Liver (tissue), 3 donors: ENCODE data around the gene LRP10.

Experiments
- EGR1 ChIP-seq, 2 donors: IDR thresholded peaks; 2 replicates each; pipeline ENCODE4 v1.6.1; 2016 to 2018; ENCODE audit warnings: antibody characterized with exemption in 2 of 2, low read depth in 2 of 2
- GABPA ChIP-seq, 2 donors: IDR thresholded peaks in 1 of 2; conservative IDR thresholded peaks in 1 of 2; 2 replicates each; pipeline ENCODE4 v1.6.1; 2016; ENCODE audit warnings: antibody characterized with exemption in 2 of 2, mild to moderate bottlenecking in 1 of 2, moderate library complexity in 1 of 2
- JUND ChIP-seq, 2 donors: IDR thresholded peaks; 2 replicates each; pipeline ENCODE4 v1.6.1; 2016; ENCODE audit warnings: antibody characterized with exemption in 2 of 2
- MAX ChIP-seq: IDR thresholded peaks from 2 replicates; pipeline ENCODE4 v1.6.1; 2016; ENCODE audit warnings: antibody characterized with exemption
- NR2F2 ChIP-seq: IDR thresholded peaks from 2 replicates; pipeline ENCODE4 v1.6.1; 2016; ENCODE audit warnings: antibody characterized with exemption
- RAD21 ChIP-seq, 2 donors: IDR thresholded peaks; 2 replicates each; pipeline ENCODE4 v1.6.1; 2016; ENCODE audit warnings: antibody characterized with exemption in 2 of 2, mild to moderate bottlenecking in 2 of 2
- RXRA ChIP-seq, 2 donors: IDR thresholded peaks; 2 replicates each; pipeline ENCODE4 v1.6.1; 2017 to 2018; ENCODE audit warnings: antibody characterized with exemption in 2 of 2, mild to moderate bottlenecking in 1 of 2
- TAF1 ChIP-seq: conservative IDR thresholded peaks from 2 replicates; pipeline ENCODE4 v1.6.1; 2016; ENCODE audit warnings: antibody characterized with exemption, mild to moderate bottlenecking
- TF ChIP-seq, protein P1 (sequence below): fragments of 150-350 bp; IDR thresholded peaks from 2 replicates; pipeline ENCODE4 v1.5.1; 2017; ENCODE audit warnings: improper control_type of control experiment, low read depth, low read length; ENCODE audit not compliant: missing input control
- TF ChIP-seq, protein P2 (sequence below): IDR thresholded peaks from 2 replicates; pipeline ENCODE4 v1.6.1; 2016; ENCODE audit warnings: antibody characterized with exemption
- donor health status: healthy.
- donor health status: healthy.

DNA sequence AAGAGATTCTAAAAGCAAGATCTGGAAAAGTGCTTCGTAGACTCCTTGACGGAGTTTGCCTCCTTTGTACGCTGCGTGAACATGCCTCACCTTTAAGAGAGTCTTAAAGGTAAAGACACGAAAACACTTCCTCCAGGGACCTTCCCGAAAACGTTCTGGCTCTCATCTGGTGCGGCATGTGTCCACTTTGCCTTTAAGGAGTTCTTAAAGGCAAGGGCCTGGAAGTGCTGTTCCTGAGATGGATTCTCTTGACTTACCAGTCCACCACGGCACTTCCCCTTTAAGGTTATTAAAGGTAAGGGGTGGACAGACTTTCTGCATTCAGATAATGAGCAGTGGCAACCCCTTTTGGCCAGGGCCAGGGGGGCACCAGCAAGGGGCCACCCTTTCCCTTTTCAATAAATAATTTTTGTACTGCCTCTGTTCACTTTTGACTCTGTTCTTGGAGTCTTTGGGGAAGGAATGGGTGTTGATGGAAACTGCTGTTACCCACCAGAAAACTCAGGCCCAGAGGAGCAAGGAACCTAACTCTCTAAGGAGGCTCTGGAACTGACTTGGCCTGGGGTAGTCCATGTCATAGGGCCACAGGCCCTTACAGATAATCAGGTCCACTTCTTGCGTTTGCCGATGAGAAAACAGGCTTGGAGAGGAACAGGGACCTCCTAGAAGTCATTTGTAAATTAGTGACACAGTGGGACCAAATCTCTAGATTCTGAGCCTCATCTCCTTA, 15.9 kb downstream of the LRP10 start:
- TF ChIP-seq EGR1 (IDR thresholded peaks at IDR 0.05; ENCODE audit: low read depth in 2 of 2) (no peak), MAX (no peak), GABPA (IDR thresholded peaks at IDR 0.05 in 1 of 2, conservative IDR thresholded peaks at IDR 0.05 in 1 of 2) (no peak), NR2F2 (no peak), RAD21 (IDR thresholded peaks at IDR 0.05) (no peak), JUND (IDR thresholded peaks at IDR 0.05) (no peak), RXRA (IDR thresholded peaks at IDR 0.05) (no peak), TAF1 (no peak)
- TF ChIP-seq, protein P1, sequence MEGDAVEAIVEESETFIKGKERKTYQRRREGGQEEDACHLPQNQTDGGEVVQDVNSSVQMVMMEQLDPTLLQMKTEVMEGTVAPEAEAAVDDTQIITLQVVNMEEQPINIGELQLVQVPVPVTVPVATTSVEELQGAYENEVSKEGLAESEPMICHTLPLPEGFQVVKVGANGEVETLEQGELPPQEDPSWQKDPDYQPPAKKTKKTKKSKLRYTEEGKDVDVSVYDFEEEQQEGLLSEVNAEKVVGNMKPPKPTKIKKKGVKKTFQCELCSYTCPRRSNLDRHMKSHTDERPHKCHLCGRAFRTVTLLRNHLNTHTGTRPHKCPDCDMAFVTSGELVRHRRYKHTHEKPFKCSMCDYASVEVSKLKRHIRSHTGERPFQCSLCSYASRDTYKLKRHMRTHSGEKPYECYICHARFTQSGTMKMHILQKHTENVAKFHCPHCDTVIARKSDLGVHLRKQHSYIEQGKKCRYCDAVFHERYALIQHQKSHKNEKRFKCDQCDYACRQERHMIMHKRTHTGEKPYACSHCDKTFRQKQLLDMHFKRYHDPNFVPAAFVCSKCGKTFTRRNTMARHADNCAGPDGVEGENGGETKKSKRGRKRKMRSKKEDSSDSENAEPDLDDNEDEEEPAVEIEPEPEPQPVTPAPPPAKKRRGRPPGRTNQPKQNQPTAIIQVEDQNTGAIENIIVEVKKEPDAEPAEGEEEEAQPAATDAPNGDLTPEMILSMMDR: no peak
- TF ChIP-seq, protein P2, sequence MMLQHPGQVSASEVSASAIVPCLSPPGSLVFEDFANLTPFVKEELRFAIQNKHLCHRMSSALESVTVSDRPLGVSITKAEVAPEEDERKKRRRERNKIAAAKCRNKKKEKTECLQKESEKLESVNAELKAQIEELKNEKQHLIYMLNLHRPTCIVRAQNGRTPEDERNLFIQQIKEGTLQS: no peak
